HL-60 (cell line): ENCODE results near the gene ZFP92.

Experiments used
- DNase-seq, 2 experiments: peaks; one replicate each; pipeline ENCODE4 v3.0.0-alpha.2; 2010 to 2020; ENCODE audit warnings: low read depth in 1 of 2, low spot score in 1 of 2
- H3K27ac ChIP-seq: fragments of 250-450 bp; sonication (Bioruptor Pico); replicated peaks from 2 replicates; pipeline ENCODE4 v1.5.1; 2020; ENCODE audit warnings: mild to moderate bottlenecking, moderate library complexity
- H3K27me3 ChIP-seq: fragments of 250-450 bp; sonication (Bioruptor Pico); 2 replicates; pipeline ENCODE4 v1.5.1; 2021; ENCODE audit warnings: mild to moderate bottlenecking, moderate library complexity; ENCODE audit not compliant: insufficient read depth, poor library complexity, severe bottlenecking
- H3K4me3 ChIP-seq: replicated peaks from 2 replicates; pipeline ENCODE4 v1.5.1; 2011; ENCODE audit warnings: mild to moderate bottlenecking, control low read depth, low read length; ENCODE audit not compliant: insufficient read depth
- CTCF ChIP-seq: IDR thresholded peaks from one replicate; pipeline ENCODE4 v1.5.1; 2011; ENCODE audit warnings: low read length, control low read depth, inconsistent platforms; ENCODE audit not compliant: insufficient read depth
- GABPA ChIP-seq: IDR thresholded peaks from 2 replicates; pipeline ENCODE4 v1.6.1; 2012; ENCODE audit warnings: low read depth
- POLR2AphosphoS5 ChIP-seq: IDR thresholded peaks from 2 replicates; pipeline ENCODE4 v1.6.1; 2012; ENCODE audit warnings: low read depth
- REST ChIP-seq: IDR thresholded peaks from 2 replicates; pipeline ENCODE4 v1.6.1; 2012; ENCODE audit warnings: low read depth; ENCODE audit not compliant: insufficient replicate concordance
- SPI1 ChIP-seq: IDR thresholded peaks from 2 replicates; pipeline ENCODE4 v1.6.1; 2012; ENCODE audit warnings: low read depth, mild to moderate bottlenecking, borderline replicate concordance

ZFP92 gene

GRCh38 chrX:153392642-153393321 is 18.5 kb upstream of the ZFP92 start:
- no peak for DNase-seq
- Histone ChIP-seq H3K27ac (no peak overlapping the region), H3K4me3 (no peak overlapping the region), H3K27me3 (no peaks in the 10 kb centered on the region)
- TF ChIP-seq REST (no peak), SPI1 (no peak), CTCF (no peak), GABPA (no peak), POLR2AphosphoS5 (no peak)

- Histone ChIP-seq H3K27me3 (no peaks in the 10 kb centered on the region), H3K27ac (no peak overlapping the region), H3K4me3 (no peak overlapping the region)
- no peak for TF ChIP-seq POLR2AphosphoS5
- no peak for TF ChIP-seq CTCF
- no peak for TF ChIP-seq SPI1
- TF ChIP-seq GABPA = no peak
- TF ChIP-seq REST = no peak
- DNase-seq = no peak
Observed at GRCh38 chrX:153394612-153395011, 16.7 kb upstream of the ZFP92 start.

- TF ChIP-seq SPI1 (no peak), REST (no peak), POLR2AphosphoS5 (no peak), GABPA (no peak), CTCF (no peak)
- no peak overlapping the region for H3K4me3 ChIP-seq
- no peak overlapping the region for H3K27ac ChIP-seq
- DNase-seq = no peak
- no peaks in the 10 kb centered on the region for H3K27me3 ChIP-seq
Observed at GRCh38 chrX:153395613-153396319, 15.5 kb upstream of the ZFP92 start.
